Measurements from ENCODE around the gene NKAIN4.

The NKAIN4 gene

GRCh38 chr20:63219447-63219821 lies 34.8 kb downstream of the NKAIN4 start:
- Mint-ChIP-seq H3K27ac (no peak overlapping the region), H3K27me3 (peaks cover 6% of the 10 kb centered on the region), H3K4me1 (peaks cover 16% of the 10 kb centered on the region), H3K4me3 (no peak overlapping the region), H3K9me3 (no peaks in the 10 kb centered on the region), H3K36me3 (ENCODE audit: low read depth) (peaks cover 10% of the 10 kb centered on the region)
- DNase-seq (no peak), ATAC-seq (no peak)

DNA sequence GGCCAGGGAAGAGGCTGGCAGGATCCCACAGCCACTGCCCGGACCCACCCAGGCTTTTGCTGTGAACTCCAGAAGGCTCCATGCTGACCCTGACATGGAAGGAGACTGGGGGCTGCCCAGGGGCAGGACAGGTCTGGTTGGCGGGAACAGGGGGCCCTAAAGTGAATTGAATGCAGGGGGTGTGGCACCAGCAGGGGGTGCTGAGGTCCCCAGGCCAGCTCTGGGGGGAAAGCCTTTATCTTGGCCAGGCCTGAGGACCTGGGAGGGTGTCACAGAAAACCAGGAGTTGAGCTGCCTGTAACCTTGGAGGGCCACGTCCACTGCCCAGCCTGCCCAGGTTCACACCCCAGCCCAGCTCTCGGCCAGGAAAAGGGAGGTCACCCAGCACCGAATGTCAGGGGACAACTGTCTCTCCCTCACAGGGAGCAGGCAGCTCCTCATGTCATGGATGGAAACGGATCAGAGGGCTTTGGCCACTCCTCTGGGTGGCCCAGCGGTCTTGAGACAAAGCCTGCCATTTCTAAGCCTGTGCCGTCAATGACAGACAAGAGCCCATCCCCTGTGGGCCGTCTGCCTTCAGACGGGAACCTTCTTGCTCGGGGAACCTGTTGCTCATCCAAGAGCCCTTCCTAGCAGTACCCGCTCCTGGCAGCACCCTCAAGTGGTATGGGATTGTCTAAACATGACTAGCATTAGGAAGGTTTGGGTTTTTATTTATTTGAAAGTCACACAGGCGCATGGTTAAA lies 35.4 kb downstream of the NKAIN4 start:
- H3K9me3 Mint-ChIP-seq, result no peaks in the 10 kb centered on the region
- DNase-seq, result no peak
- peaks cover 21% of the 10 kb centered on the region for H3K4me1 Mint-ChIP-seq
- peaks cover 6% of the 10 kb centered on the region for H3K27me3 Mint-ChIP-seq
- H3K27ac Mint-ChIP-seq, result no peak overlapping the region
- no peak overlapping the region for H3K4me3 Mint-ChIP-seq
- H3K36me3 Mint-ChIP-seq (ENCODE audit: low read depth), result peaks cover 16% of the 10 kb centered on the region
- no peak for ATAC-seq

DNA sequence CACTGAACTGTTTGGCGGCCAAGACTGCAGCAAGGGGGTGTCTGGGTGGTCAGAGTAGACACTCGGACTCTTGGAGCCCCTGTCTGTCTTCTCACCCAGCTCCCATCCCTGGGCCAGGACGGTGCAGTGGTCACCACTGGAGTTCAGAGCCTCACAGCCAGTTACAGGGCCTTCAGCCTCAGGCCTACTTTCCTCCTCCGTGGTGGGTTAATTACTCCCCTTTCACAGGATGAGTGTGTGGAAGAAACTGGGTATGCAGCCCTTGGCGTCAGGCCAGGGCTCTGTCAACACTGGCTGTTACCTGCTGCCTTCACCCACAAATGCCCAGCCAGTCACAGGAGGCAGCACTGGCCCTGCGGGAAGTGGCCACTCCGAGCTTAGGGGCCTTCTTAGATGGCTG lies 36.6 kb downstream of the NKAIN4 start:
- Mint-ChIP-seq H3K9me3 (no peaks in the 10 kb centered on the region), H3K4me1 (peaks cover 31% of the 10 kb centered on the region), H3K4me3 (no peak overlapping the region), H3K36me3 (ENCODE audit: low read depth) (peaks cover 25% of the 10 kb centered on the region), H3K27me3 (peaks cover 5% of the 10 kb centered on the region), H3K27ac (no peak overlapping the region)
- ATAC-seq (no peak), DNase-seq (no peak)

DNA sequence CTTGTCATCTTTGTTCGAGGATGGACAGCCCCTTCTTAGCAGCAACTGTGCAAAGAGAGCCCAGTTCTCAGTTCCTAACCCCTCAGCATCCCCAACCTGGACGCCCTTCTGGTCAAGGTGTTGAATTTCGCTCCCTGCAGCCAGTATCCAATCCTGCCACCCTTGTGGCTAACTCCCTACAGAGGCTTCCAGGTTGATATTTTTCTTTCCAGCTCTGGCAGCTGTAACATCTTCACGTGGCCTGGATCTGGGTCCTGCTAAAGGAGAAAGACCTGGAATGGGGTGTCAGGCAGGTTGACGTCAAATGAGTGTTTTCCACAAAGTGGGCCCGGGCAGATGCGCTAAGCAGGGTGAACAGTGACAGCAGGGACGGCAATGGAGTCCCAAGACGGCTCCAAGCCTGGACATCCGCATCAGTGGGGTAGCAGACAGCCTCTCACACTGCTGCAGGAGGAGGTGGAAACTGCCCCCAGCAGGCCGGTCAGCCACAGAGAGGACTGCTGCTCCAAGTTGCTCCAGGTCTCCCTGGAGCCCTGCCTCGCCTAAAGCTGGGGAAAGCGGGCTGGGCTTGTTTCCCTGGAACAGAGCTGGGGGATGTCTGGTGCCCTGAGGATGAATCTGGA lies 37.3 kb downstream of the NKAIN4 start:
- peak overlapping the region; percentile 97 for H3K4me3 Mint-ChIP-seq
- H3K9me3 Mint-ChIP-seq, result no peaks in the 10 kb centered on the region
- ATAC-seq (no peak), DNase-seq (no peak)
- H3K36me3 Mint-ChIP-seq (ENCODE audit: low read depth), result peaks cover 32% of the 10 kb centered on the region
- peaks cover 39% of the 10 kb centered on the region for H3K4me1 Mint-ChIP-seq
- peaks cover 5% of the 10 kb centered on the region for H3K27me3 Mint-ChIP-seq
- H3K27ac Mint-ChIP-seq, result peak overlapping the region; percentile 81

DNA sequence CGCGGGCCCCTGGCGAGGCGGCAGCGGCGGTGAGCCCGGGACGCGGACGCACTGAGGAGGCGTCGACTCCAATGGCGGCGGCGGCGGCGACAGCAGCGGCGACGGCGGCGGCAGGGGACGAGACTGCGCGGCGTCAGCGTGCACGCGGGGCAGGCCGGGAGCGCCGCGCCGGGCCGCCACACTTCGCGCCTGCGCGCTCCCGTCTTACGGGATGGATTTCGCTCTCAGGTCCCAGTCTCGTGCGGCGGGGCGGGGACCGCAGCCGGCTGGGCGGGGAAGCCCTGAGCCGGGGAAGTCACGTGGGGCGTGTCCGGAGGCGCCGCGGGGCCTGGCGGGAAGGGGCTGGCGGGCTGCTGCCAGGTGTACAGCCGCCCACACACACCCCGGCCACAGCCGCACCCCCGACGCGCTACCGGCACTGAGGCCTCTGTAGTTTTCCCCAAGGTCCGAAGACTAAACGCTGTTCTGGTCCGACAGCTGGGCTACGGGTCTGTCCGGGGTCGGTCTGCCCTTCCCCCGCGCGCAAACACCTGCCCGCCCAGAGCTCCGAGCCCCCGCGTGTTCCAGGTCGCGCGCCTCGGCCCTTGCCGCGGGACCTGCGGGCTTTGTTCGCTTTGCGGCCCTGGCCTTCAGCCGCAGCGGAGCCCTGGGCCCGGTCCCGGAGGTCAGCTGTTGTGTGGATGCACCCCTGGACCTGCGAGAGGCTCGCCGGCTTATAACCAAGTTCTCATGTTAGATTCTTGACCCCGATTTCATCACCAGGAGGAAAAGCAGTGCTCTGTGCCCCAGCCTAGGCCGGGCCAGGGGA lies 38.0 kb downstream of the NKAIN4 start, which contains the start of gene YTHDF1:
TSS of gene YTHDF1 (minus strand) at position 91 of the 808 bp plus-strand sequence. CDS start 239 bp downstream, outside the sequence.
- peak within 1 kb of the TSS; percentile 93 for H3K27ac Mint-ChIP-seq
- H3K4me3 Mint-ChIP-seq, result peak within 1 kb of the TSS; percentile 97
- DNase-seq, result peak; percentile 97
- peaks cover 36% of the 10 kb centered on the region for H3K36me3 Mint-ChIP-seq (ENCODE audit: low read depth)
- peaks cover 40% of the 10 kb centered on the region for H3K4me1 Mint-ChIP-seq
- ATAC-seq, result peak; percentile 94
- peaks cover 5% of the 10 kb centered on the region for H3K27me3 Mint-ChIP-seq
- no peaks in the 10 kb centered on the region for H3K9me3 Mint-ChIP-seq

- ATAC-seq (peak; percentile 12), DNase-seq (peak; percentile 28)
- Mint-ChIP-seq H3K36me3 (ENCODE audit: low read depth) (peaks cover 42% of the 10 kb centered on the region), H3K4me1 (peaks cover 45% of the 10 kb centered on the region), H3K27me3 (peaks cover 5% of the 10 kb centered on the region), H3K9me3 (no peaks in the 10 kb centered on the region), H3K27ac (peak overlapping the region; percentile 93), H3K4me3 (peak overlapping the region; percentile 97)
Observed at GRCh38 chr20:63215101-63216040, 38.9 kb downstream of the NKAIN4 start.

DNA sequence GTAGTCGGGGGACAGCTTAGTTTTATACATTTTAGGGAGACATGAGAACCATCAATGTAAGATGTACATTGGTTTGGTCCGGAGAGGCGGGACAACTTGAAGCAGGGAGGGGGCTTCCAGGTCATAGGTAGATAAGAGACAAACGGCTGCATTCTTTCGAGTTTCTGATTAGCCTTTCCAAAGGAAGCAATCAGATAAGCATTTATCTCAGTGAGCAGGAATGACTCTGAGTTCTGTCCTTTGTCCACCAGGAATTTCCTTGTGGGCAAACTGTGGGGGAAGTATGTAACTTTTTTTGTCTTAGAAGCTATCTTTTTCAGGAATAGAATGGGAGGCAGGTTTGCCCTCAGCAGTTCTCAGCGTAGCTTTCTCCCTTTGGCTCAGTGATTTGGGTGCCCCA lies 39.7 kb downstream of the NKAIN4 start:
- Mint-ChIP-seq H3K9me3 (no peaks in the 10 kb centered on the region), H3K36me3 (ENCODE audit: low read depth) (peaks cover 48% of the 10 kb centered on the region), H3K27me3 (no peaks in the 10 kb centered on the region), H3K4me1 (peaks cover 49% of the 10 kb centered on the region), H3K27ac (peak overlapping the region; percentile 93), H3K4me3 (peak overlapping the region; percentile 97)
- ATAC-seq (no peak), DNase-seq (no peak)

GRCh38 chr20:63212792-63213191 lies 41.5 kb downstream of the NKAIN4 start:
- Mint-ChIP-seq H3K4me3 (peak overlapping the region; percentile 63), H3K9me3 (no peaks in the 10 kb centered on the region), H3K27me3 (no peaks in the 10 kb centered on the region), H3K36me3 (ENCODE audit: low read depth) (peaks cover 55% of the 10 kb centered on the region), H3K4me1 (peaks cover 53% of the 10 kb centered on the region), H3K27ac (no peak overlapping the region)
- no peak for ATAC-seq
- no peak for DNase-seq

DNA sequence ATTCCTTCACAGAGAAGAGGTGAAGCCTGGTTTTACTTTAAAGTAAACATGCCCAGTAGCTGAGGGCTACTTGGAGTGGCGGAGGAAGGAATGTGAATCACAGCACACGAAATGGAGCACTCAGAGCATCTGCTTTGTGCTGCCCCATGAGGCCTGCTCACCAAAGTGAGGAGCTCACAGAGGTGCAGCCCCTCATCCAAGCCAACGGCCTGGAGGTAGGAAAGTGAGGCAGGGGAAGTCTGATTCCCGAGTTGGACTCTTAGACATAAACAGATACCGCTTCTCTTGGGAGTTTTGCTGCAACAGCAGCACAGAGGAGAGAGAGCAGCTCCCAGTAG lies 41.9 kb downstream of the NKAIN4 start:
- H3K27ac Mint-ChIP-seq, result peak overlapping the region; percentile 62
- H3K4me1 Mint-ChIP-seq, result peaks cover 53% of the 10 kb centered on the region
- H3K9me3 Mint-ChIP-seq, result no peaks in the 10 kb centered on the region

DNA sequence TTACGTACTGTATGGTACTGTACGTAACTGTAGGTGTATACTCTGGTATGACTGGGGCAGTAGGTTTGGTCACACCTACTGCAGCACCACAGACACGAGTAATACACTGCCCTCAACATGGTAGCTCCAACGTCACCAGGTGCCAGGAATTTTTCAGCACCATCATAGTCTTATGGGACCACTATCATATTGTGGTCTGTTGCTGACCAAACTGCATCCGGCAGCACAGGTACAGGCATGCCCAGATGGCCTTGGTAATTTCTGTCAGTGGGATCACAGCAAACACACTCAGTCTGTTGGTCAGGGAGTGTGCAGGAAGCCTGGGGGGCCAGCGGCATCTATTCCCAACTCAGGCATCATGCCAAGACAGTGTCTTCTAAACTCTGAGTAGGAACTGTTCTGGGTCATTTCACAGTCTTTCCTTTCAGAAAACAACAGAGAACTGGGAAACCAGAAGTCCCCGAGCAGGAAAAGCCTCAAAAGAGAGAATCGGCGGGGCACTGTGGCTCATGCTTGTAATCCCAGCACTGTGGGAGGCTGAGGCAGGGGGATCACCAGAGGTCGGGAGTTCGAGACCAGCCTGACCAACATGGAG lies 44.2 kb downstream of the NKAIN4 start:
- no peak overlapping the region for H3K27ac Mint-ChIP-seq
- DNase-seq, result no peak
- H3K27me3 Mint-ChIP-seq, result no peaks in the 10 kb centered on the region
- ATAC-seq, result no peak
- H3K4me1 Mint-ChIP-seq, result peaks cover 44% of the 10 kb centered on the region
- no peak overlapping the region for H3K4me3 Mint-ChIP-seq
- no peaks in the 10 kb centered on the region for H3K9me3 Mint-ChIP-seq
- H3K36me3 Mint-ChIP-seq (ENCODE audit: low read depth), result peaks cover 60% of the 10 kb centered on the region

More for the DNA sequence above, 41.9 kb downstream of the NKAIN4 start:
- DNase-seq (no peak), ATAC-seq (no peak)
- Mint-ChIP-seq H3K4me3 (peak overlapping the region; percentile 1), H3K36me3 (ENCODE audit: low read depth) (peaks cover 57% of the 10 kb centered on the region), H3K27me3 (no peaks in the 10 kb centered on the region)

GRCh38 chr20:63208346-63208909 lies 45.8 kb downstream of the NKAIN4 start:
- no peak overlapping the region for H3K4me3 Mint-ChIP-seq
- no peaks in the 10 kb centered on the region for H3K27me3 Mint-ChIP-seq
- no peak for DNase-seq
- peaks cover 27% of the 10 kb centered on the region for H3K4me1 Mint-ChIP-seq
- no peak for ATAC-seq
- H3K27ac Mint-ChIP-seq, result no peak overlapping the region
- no peaks in the 10 kb centered on the region for H3K9me3 Mint-ChIP-seq
- H3K36me3 Mint-ChIP-seq (ENCODE audit: low read depth), result peaks cover 48% of the 10 kb centered on the region

DNA sequence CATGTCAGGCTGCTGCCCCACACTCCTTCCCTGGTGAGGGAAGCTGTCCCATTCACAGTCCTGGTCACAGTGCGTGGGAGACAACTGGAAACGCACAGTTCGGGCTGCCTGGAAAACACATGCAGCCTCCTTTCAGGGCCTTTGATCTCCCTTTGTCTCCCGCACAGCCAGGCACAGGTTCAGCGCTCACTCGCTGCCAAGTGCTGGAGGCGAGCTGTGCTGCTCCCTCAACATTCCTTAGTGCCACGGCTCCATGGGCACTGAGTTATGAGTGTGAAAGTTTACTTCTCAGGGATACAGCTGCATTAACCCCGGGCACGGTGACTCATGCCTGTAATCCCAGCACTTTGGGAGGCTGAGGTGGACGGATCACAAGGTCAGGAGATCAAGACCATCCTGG lies 47.4 kb downstream of the NKAIN4 start:
- H3K27ac Mint-ChIP-seq, result no peak overlapping the region
- DNase-seq (no peak), ATAC-seq (no peak)
- no peak overlapping the region for H3K4me3 Mint-ChIP-seq
- H3K9me3 Mint-ChIP-seq, result no peaks in the 10 kb centered on the region
- peaks cover 17% of the 10 kb centered on the region for H3K4me1 Mint-ChIP-seq
- peaks cover 43% of the 10 kb centered on the region for H3K36me3 Mint-ChIP-seq (ENCODE audit: low read depth)
- no peaks in the 10 kb centered on the region for H3K27me3 Mint-ChIP-seq

DNA sequence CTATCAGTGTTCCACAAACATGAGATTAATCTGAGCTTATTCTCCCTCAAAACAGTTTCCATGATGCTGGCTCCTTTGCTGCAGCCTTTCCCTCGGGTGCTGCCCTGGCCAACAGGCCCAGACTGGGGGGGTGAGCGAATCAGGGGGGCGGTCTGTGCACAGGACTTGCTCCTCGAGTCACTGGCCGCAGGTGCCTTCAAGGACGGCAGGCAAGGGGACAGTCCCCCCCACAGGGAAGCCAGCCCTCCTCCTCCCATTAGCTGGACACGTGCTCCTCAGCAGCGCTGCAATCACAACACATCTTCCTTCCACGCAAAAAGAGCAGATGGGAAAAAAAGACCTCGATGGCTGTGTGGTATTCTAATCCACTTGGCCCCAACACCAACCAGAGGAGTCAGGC lies 48.4 kb downstream of the NKAIN4 start:
- DNase-seq, result no peak
- H3K27me3 Mint-ChIP-seq, result no peaks in the 10 kb centered on the region
- ATAC-seq, result no peak
- H3K4me3 Mint-ChIP-seq, result no peak overlapping the region
- H3K27ac Mint-ChIP-seq, result no peak overlapping the region
- no peaks in the 10 kb centered on the region for H3K9me3 Mint-ChIP-seq
- peaks cover 15% of the 10 kb centered on the region for H3K4me1 Mint-ChIP-seq
- H3K36me3 Mint-ChIP-seq (ENCODE audit: low read depth), result peaks cover 45% of the 10 kb centered on the region

Data from activated naive CD8-positive, alpha-beta T cell treated with anti-CD3 and anti-CD28 coated beads, Interleukin-2, amount 50 U/mL, for 24 hours (primary cell).